Transverse colon (tissue), 4 donors: ENCODE data around the gene ACBD3. TPM values are rescaled to one million over a fixed set of nuclear protein-coding genes. Genes with fewer than 3 reads are reported as not detected.

Experiments used
- DNase-seq: peaks from one replicate; pipeline ENCODE4 v3.0.0-alpha.2; 2019
- H3K27ac ChIP-seq, 4 donors: fragments of 200-600 bp; sonication (generic); 2 replicates each; pipeline ENCODE4 v1.5.1; 2016 to 2018; ENCODE audit warnings: inconsistent platforms in 4 of 4
- H3K27me3 ChIP-seq: fragments of 200-600 bp; sonication (generic); 2 replicates; pipeline ENCODE4 v1.5.1; 2017; ENCODE audit warnings: inconsistent platforms
- H3K36me3 ChIP-seq, 4 donors: fragments of 200-600 bp; sonication (generic); 2 replicates each; pipeline ENCODE4 v1.5.1; 2017 to 2019; ENCODE audit warnings: inconsistent platforms in 4 of 4
- H3K4me1 ChIP-seq, 4 donors: fragments of 200-600 bp; sonication (generic); 2 replicates each; pipeline ENCODE4 v1.5.1; 2017 to 2020; ENCODE audit warnings: inconsistent platforms in 4 of 4
- H3K4me3 ChIP-seq, 4 donors: fragments of 200-600 bp; sonication (generic); 1 replicate in 1 of 4; 2 replicates in 3 of 4; pipeline versions ENCODE4 v1.5.1 to v1.6.1; 2017 to 2019; ENCODE audit warnings: inconsistent platforms in 4 of 4
- H3K9me3 ChIP-seq, 2 donors: fragments of 200-600 bp; sonication (generic); 2 replicates each; pipeline ENCODE4 v1.5.1; 2017 to 2019; ENCODE audit warnings: inconsistent platforms in 2 of 2
- EP300 ChIP-seq: sonication (generic); formaldehyde crosslinking; IDR thresholded peaks from one replicate; pipeline ENCODE4 v1.6.1; 2017; ENCODE audit warnings: antibody characterized with exemption, low read depth
- POLR2A ChIP-seq: fragments of 450-650 bp; IDR thresholded peaks from one replicate; pipeline ENCODE4 v1.6.1; 2016; ENCODE audit warnings: antibody characterized with exemption, mild to moderate bottlenecking, moderate library complexity
- POLR2AphosphoS5 ChIP-seq, 3 donors: sonication (generic); formaldehyde crosslinking; IDR thresholded peaks; one replicate each; pipeline ENCODE4 v1.6.1; 2016; ENCODE audit warnings: antibody characterized with exemption in 3 of 3
- WGBS, 2 donors: methylation state at CpG; one replicate each; pipeline ENCODE4 v1.1.5; 2018; ENCODE audit warnings: low coverage in 1 of 2; 5-methylcytosine and 5-hydroxymethylcytosine counted together
- in situ Hi-C, 4 donors: fragments of 200-750 bp; cut with MboI; loops; one replicate each; pipeline versions ENCODE4 v1.15.0 to v1.15.1; 2017; ENCODE audit warnings: low sequenced_read_pairs in 3 of 4, low pct_ligation_motif_present in 1 of 4, low pct_unique_long_range_greater_than_20kb in 1 of 4
- intact Hi-C: fragments of 100-400 bp; cut with DNase I; formaldehyde crosslinking; loops from one replicate; pipeline ENCODE4 v1.15.1; 2023; ENCODE audit warnings: low total_unique reads
- total RNA-seq, 4 donors: library from RNA; depleted of rRNA; stranded (reverse); fragments of >200 nt; gene quantifications; one replicate each; pipeline ENCODE4 v1.1.0, GENCODE V29; 2016
- TF ChIP-seq, protein P1 (sequence below), 5 experiments: fragments of 200-600 bp in 3 of 5; fragments of 450-650 bp in 2 of 5; sonication (generic) in 3 of 5; IDR thresholded peaks; 1 replicate in 2 of 5; 2 replicates in 3 of 5; pipeline ENCODE4 v1.5.1; 2016 to 2017; ENCODE audit warnings: antibody characterized with exemption in 5 of 5, inconsistent platforms in 3 of 5, mild to moderate bottlenecking in 2 of 5, moderate library complexity in 1 of 5

The ACBD3 gene
- total RNA-seq, 4 donors from 2014 or later: 19.3 to 44.6 (median 30.7) TPM

DNA sequence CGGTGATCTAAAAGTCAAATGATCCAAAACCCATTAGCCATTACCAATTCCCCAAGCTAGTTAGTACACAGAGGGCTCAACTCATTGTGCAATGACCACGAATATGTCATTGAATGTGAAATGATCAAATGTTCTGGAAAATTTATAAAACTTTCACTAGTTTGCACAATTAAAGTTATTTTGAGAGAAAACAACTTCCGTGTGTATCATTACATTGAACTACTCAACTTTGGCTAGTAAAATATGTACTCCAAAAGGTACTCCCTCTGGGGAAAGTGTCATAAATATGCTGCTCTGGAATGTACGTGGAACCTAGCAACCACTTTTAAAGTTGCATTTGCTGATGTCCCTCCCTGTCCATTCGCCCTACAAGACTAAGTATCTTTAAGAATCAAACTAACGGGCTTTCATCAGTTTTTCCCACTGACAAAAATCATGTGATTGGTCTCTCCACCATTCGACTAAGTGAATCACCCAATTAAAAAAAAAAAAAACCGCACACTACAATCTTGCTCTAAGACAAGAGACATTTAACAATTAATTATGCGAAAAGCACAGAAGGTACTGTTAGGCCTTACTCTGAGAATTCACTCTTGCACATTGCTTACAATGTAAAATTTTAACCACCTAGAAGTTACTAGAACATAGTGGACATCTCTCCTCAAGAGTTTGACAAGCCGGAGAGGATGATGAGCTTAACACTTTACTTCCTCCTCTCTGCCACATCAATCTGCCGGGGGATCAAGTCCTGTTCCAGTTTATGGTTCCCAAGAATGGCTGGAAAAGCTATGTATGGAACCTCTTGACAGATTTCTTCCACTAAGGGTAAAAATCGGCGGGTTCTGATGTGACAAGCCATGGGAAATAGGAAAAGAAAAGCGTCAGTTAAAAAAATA, 1.2 kb downstream of the ACBD3 start:
- no peak for DNase-seq
- intact Hi-C loops (no loop called here), in situ Hi-C loops (loop anchor here in 1 of 4 donors (5.0 kb wide), 1 partner anchor 53 kb away; no protein-coding TSS in a partner anchor)
- 20 to 24% methylated on average over 13 to 14 of the region's 14 CpGs for WGBS, 2 donors
- peak overlapping the region; percentile 93 to 98 (median 95) for H3K27ac ChIP-seq
- no peaks in the 10 kb centered on the region for H3K9me3 ChIP-seq
- TF ChIP-seq EP300 (no peak), POLR2A (no peak), POLR2AphosphoS5 (IDR thresholded peaks at IDR 0.05) (no peak)
- TF ChIP-seq, protein P1, sequence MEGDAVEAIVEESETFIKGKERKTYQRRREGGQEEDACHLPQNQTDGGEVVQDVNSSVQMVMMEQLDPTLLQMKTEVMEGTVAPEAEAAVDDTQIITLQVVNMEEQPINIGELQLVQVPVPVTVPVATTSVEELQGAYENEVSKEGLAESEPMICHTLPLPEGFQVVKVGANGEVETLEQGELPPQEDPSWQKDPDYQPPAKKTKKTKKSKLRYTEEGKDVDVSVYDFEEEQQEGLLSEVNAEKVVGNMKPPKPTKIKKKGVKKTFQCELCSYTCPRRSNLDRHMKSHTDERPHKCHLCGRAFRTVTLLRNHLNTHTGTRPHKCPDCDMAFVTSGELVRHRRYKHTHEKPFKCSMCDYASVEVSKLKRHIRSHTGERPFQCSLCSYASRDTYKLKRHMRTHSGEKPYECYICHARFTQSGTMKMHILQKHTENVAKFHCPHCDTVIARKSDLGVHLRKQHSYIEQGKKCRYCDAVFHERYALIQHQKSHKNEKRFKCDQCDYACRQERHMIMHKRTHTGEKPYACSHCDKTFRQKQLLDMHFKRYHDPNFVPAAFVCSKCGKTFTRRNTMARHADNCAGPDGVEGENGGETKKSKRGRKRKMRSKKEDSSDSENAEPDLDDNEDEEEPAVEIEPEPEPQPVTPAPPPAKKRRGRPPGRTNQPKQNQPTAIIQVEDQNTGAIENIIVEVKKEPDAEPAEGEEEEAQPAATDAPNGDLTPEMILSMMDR (IDR thresholded peaks at IDR 0.05): no peak
- H3K27me3 ChIP-seq: no peaks in the 10 kb centered on the region
- H3K36me3 ChIP-seq: peaks cover 0 to 3% (median 0%) of the 10 kb centered on the region in 4 donors
- peaks cover 31 to 50% (median 39%) of the 10 kb centered on the region in 4 donors for H3K4me1 ChIP-seq
- peak overlapping the region; percentile 66 to 97 (median 83) for H3K4me3 ChIP-seq

DNA sequence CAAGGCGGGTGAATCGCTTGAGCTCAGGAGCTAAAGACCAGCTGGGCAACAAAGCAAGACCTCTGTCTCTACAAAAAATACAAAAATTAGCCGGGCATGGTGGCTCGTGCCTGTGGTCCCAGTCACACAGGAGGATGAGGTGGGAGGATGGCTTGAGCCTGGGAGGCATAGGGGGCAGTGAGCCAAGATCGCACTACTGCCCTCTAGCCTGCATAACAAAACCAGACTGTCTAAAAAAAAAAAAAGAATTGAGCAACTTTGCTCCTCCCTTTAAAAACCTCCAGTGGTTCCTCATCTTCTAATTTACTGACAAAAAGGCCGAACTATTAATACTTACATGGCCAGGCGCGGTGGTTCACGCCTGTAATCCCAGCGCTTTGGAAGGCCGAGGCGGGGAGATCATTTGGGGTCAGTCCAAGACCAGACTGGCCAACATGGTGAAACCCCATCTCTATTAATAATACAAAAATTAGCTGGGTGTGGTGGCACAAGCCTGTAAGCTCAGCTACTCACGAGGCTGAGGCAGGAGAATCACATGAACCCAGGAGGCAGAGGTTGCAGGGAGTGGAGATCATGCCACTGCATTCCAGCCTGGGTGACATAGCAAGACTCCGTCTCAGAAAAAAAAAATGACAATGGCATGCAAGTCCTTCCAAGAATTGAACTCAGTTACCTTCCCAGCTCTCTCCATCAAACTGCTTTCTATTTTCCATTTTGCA, 4.4 kb downstream of the ACBD3 start:
- intact Hi-C loops (loop anchor here (5.0 kb wide), 1 partner anchor 720 kb away; no protein-coding TSS in a partner anchor), in situ Hi-C loops (no loop called here)
- H3K27me3 ChIP-seq: no peaks in the 10 kb centered on the region
- TF ChIP-seq POLR2AphosphoS5 (IDR thresholded peaks at IDR 0.05): no peak
- TF ChIP-seq, protein P1 (IDR thresholded peaks at IDR 0.05): peak in 4 of 5 experiments; percentile 20 to 24 (median 22)
- no peaks in the 10 kb centered on the region for H3K9me3 ChIP-seq
- WGBS, 2 donors: 56 to 64% methylated on average over 11 to 14 of the region's 14 CpGs
- peak; percentile 46 for DNase-seq
- no peak overlapping the region for H3K4me3 ChIP-seq
- peaks cover 0 to 7% (median 0%) of the 10 kb centered on the region in 4 donors for H3K36me3 ChIP-seq
- peaks cover 31 to 50% (median 40%) of the 10 kb centered on the region in 4 donors for H3K4me1 ChIP-seq
- H3K27ac ChIP-seq: peak overlapping the region; percentile 18 to 57 (median 28)

GRCh38 chr1:226176870-226177269, 9.7 kb downstream of the ACBD3 start:
- Histone ChIP-seq H3K9me3 (no peaks in the 10 kb centered on the region), H3K36me3 (peaks cover 0 to 7% (median 0%) of the 10 kb centered on the region in 4 donors), H3K4me1 (peaks cover 7 to 20% (median 11%) of the 10 kb centered on the region in 4 donors), H3K27ac (no peak overlapping the region), H3K27me3 (no peaks in the 10 kb centered on the region), H3K4me3 (no peak overlapping the region)
- intact Hi-C loops: no loop called here
- DNase-seq: no peak
- in situ Hi-C loops: no loop called here
- WGBS, 2 donors: 66 to 87% methylated on average over 4 to 8 of the region's 8 CpGs
- TF ChIP-seq POLR2AphosphoS5 (IDR thresholded peaks at IDR 0.05): no peak
- TF ChIP-seq, protein P1 (IDR thresholded peaks at IDR 0.05): no peak
- TF ChIP-seq POLR2A: no peak
- no peak for TF ChIP-seq EP300

DNA sequence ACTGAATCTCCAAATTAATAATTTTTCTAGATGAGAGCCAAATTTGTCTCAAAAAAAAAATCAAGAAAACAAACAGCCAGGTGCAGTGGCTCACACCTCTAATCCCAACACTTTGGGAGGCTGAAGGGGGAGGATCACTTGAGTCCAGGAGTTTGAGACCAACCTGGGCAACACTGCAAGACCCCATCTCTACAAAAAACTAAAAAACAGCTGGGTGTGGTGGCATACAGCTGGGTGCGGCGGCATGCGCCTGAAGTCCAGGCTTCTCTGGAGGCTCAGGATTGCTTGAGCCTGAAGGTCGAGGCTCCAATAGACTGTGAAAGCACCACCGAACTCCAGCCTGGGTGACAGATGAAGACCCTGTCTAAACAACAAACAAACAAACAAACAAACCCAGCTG, 14.0 kb downstream of the ACBD3 start:
- Histone ChIP-seq H3K4me1 (peaks cover 0 to 10% (median 0%) of the 10 kb centered on the region in 4 donors), H3K36me3 (no peaks in the 10 kb centered on the region), H3K27me3 (no peaks in the 10 kb centered on the region), H3K27ac (no peak overlapping the region), H3K4me3 (no peak overlapping the region), H3K9me3 (no peaks in the 10 kb centered on the region)
- TF ChIP-seq POLR2A (no peak), POLR2AphosphoS5 (IDR thresholded peaks at IDR 0.05) (no peak), EP300 (no peak)
- TF ChIP-seq, protein P1 (IDR thresholded peaks at IDR 0.05): no peak
- in situ Hi-C loops (no loop called here), intact Hi-C loops (no loop called here)
- whole genome bisulfite sequencing, 2 donors: 86 to 95% methylated on average over 5 of the region's 5 CpGs
- DNase-seq: no peak
